ENCODE data around the gene BCAS2. TPM values are rescaled to one million over a fixed set of nuclear protein-coding genes. Genes with fewer than 3 reads are reported as not detected.

The BCAS2 gene
- total RNA-seq, 1 donor from 2014 or later = 45.6 TPM

GRCh38 chr1:114561333-114561732 lies 20.1 kb downstream of the BCAS2 start:
- H3K27ac Mint-ChIP-seq (ENCODE audit: unreplicated experiment) = no peak overlapping the region
- H3K4me3 Mint-ChIP-seq (ENCODE audit: unreplicated experiment) = no peak overlapping the region
- no peaks in the 10 kb centered on the region for H3K4me1 Mint-ChIP-seq (ENCODE audit: unreplicated experiment)
- H3K27me3 Mint-ChIP-seq (ENCODE audit: unreplicated experiment) = no peaks in the 10 kb centered on the region
- no peak for TF ChIP-seq CTCF (IDR thresholded peaks at IDR 0.05; ENCODE audit: unreplicated experiment)
- H3K36me3 Mint-ChIP-seq (ENCODE audit: low read depth, unreplicated experiment) = peaks cover 11% of the 10 kb centered on the region
- DNase-seq (ENCODE audit: low spot score) = no peak
- H3K9me3 Mint-ChIP-seq (ENCODE audit: unreplicated experiment) = no peaks in the 10 kb centered on the region

- no peak for TF ChIP-seq CTCF (IDR thresholded peaks at IDR 0.05; ENCODE audit: unreplicated experiment)
- no peaks in the 10 kb centered on the region for H3K4me1 Mint-ChIP-seq (ENCODE audit: unreplicated experiment)
- no peaks in the 10 kb centered on the region for H3K36me3 Mint-ChIP-seq (ENCODE audit: low read depth, unreplicated experiment)
- DNase-seq (ENCODE audit: low spot score) = no peak
- H3K27ac Mint-ChIP-seq (ENCODE audit: unreplicated experiment) = no peak overlapping the region
- no peaks in the 10 kb centered on the region for H3K9me3 Mint-ChIP-seq (ENCODE audit: unreplicated experiment)
- no peak overlapping the region for H3K4me3 Mint-ChIP-seq (ENCODE audit: unreplicated experiment)
- no peaks in the 10 kb centered on the region for H3K27me3 Mint-ChIP-seq (ENCODE audit: unreplicated experiment)
Measured at GRCh38 chr1:114559356-114559755, 22.1 kb downstream of the BCAS2 start.

GRCh38 chr1:114558544-114558943 lies 22.9 kb downstream of the BCAS2 start:
- Mint-ChIP-seq H3K27ac (ENCODE audit: unreplicated experiment) (no peak overlapping the region), H3K27me3 (ENCODE audit: unreplicated experiment) (no peaks in the 10 kb centered on the region), H3K36me3 (ENCODE audit: low read depth, unreplicated experiment) (no peaks in the 10 kb centered on the region), H3K9me3 (ENCODE audit: unreplicated experiment) (no peaks in the 10 kb centered on the region), H3K4me3 (ENCODE audit: unreplicated experiment) (no peak overlapping the region), H3K4me1 (ENCODE audit: unreplicated experiment) (no peaks in the 10 kb centered on the region)
- DNase-seq (ENCODE audit: low spot score) = no peak
- peak; percentile 41 for TF ChIP-seq CTCF (IDR thresholded peaks at IDR 0.05; ENCODE audit: unreplicated experiment)

DNA sequence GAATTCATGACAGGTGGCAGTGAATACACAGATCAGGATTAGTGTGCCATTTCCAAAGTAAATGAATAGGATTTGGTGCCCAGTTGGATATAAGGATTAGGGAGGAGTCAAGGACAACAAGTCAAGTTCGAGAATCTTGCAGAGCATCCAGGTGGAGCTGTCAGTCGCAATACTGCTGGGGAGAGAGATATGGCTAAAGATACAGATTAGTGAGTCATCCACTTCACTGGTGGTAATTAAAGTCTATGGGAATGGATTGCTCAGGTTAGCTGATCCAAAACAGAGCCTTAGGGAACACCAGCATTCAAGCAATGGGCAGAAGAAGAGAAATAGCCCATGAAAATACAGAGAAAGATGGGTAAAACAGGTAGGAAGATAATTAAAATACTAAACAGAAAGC lies 26.8 kb downstream of the BCAS2 start:
- no peaks in the 10 kb centered on the region for H3K27me3 Mint-ChIP-seq (ENCODE audit: unreplicated experiment)
- TF ChIP-seq CTCF (IDR thresholded peaks at IDR 0.05; ENCODE audit: unreplicated experiment) = no peak
- no peak overlapping the region for H3K27ac Mint-ChIP-seq (ENCODE audit: unreplicated experiment)
- no peak for DNase-seq (ENCODE audit: low spot score)
- H3K4me1 Mint-ChIP-seq (ENCODE audit: unreplicated experiment) = no peaks in the 10 kb centered on the region
- no peak overlapping the region for H3K4me3 Mint-ChIP-seq (ENCODE audit: unreplicated experiment)
- H3K36me3 Mint-ChIP-seq (ENCODE audit: low read depth, unreplicated experiment) = no peaks in the 10 kb centered on the region
- H3K9me3 Mint-ChIP-seq (ENCODE audit: unreplicated experiment) = no peaks in the 10 kb centered on the region

GRCh38 chr1:114552106-114552639 lies 29.2 kb downstream of the BCAS2 start:
- H3K4me3 Mint-ChIP-seq (ENCODE audit: unreplicated experiment) = no peak overlapping the region
- TF ChIP-seq CTCF (IDR thresholded peaks at IDR 0.05; ENCODE audit: unreplicated experiment) = no peak
- H3K36me3 Mint-ChIP-seq (ENCODE audit: low read depth, unreplicated experiment) = no peaks in the 10 kb centered on the region

More at GRCh38 chr1:114552106-114552639, 29.2 kb downstream of the BCAS2 start:
- Mint-ChIP-seq H3K4me1 (ENCODE audit: unreplicated experiment) (no peaks in the 10 kb centered on the region), H3K27ac (ENCODE audit: unreplicated experiment) (no peak overlapping the region), H3K27me3 (ENCODE audit: unreplicated experiment) (no peaks in the 10 kb centered on the region), H3K9me3 (ENCODE audit: unreplicated experiment) (no peaks in the 10 kb centered on the region)
- DNase-seq (ENCODE audit: low spot score) = no peak
